Measurements from ENCODE around the gene AMDHD1.

The AMDHD1 gene

DNA sequence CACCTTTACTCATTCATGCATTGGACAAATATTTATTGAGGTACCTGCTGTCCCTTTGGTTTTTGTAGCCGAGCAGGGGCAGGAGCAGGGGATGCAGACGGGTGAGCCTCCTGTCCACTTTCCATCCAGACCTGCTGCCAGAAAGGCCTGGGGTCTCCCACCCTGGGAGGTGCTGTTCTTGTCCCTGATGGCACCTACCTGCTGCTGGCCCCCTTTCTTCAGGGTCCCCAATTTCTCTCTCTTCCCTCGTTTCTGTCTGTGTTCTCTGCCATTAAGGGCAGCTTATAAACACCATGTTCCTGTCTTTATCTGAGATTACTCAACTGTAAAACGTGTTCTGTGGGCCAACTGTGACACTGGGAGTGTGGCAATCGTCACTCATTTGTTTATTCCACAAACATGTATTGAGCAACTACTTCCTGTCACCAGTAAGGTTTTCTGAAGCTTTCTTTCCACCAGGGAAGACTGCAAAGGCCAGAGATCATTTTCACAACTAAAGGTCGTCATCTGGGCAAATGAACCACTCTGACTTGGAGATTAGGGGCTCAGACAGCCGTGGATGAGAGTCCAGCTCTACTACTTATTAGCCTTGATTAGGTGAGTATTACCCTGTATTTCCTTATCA is 53.0 kb downstream of the AMDHD1 start, which contains the start of gene HAL:
HAL (minus strand) TSS at position 311 of the 625 bp plus-strand sequence. CDS start 434 bp downstream, outside the sequence.
- no peak for DNase-seq

DNA sequence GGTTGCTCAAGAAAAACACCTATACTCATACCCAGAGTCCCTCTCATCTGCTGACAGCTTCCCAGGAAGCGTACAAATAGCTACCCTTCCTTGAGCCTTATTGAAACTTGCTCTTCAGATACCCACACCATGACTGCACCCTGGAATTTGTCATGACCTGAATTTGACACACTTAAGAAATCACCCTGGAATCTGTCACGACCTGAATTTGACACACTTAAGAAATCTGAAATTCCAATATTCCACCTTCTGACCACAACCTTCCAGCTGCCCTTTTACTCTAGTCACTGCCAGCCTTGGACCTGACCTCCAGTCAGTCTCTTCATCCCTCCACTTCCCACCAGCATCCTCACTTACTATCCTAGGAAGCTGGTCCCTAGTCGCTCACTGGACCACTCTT is 54.1 kb downstream of the AMDHD1 start:
- no peak for DNase-seq

DNA sequence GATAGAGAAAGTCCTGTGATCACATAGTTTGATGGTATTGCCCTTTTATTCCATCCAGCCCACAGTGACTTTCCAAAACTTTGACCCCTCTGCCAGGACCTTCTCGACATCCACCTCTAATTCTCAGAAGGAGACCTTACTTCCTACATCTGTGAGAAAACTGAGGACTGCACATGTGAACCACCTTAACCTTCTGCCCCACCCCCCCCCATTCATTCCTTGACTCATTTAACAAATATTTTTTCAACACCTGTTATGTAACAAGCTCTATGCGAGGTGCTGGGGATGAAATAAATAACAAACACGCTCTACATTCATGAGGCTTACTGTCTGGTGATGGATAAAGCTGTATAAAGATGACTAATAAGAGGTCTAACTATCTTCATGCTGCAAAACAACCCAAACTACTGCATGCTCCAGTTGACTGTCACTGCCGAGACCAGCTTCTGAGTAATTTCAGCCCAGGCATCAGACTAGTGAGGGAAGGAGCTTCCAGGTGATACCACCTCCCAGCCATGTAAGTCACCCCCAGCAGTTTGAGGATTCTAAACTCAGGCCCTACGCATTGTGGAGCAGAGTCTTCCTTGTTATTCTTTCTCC is 54.9 kb downstream of the AMDHD1 start:
- no peak for DNase-seq

DNA sequence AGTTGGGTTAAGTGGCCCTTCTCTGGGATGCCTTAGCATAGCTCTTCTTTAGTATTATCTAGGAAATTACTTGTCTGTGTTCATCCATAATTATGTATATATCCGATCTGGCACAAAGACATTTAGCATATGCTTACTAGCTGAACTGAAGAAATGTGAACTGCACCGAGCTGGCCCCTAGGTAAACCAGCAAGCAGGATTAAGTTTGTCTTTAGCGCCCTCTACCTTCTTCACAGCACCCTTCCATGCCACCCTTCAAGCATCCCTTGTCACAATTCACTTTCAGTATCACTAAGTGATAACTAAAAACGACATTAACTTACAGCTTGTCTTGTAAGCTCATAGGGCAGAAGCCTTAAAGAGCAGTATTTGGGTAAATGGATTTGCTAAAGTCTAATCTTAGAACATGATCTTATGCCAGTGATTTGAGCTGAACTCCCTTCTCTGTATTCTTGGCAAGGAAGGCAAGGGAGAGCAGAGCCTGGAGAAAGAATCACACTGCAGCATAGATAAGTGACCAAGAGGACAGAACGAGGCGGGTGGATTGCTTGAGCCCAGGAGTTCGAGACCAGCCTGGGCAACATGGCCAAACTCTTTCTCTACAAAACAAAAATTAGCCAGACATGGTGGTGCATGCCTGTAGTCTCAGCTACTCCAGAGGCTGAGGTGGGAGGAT is 55.6 kb downstream of the AMDHD1 start:
- DNase-seq = peak; percentile 31 to 38

DNA sequence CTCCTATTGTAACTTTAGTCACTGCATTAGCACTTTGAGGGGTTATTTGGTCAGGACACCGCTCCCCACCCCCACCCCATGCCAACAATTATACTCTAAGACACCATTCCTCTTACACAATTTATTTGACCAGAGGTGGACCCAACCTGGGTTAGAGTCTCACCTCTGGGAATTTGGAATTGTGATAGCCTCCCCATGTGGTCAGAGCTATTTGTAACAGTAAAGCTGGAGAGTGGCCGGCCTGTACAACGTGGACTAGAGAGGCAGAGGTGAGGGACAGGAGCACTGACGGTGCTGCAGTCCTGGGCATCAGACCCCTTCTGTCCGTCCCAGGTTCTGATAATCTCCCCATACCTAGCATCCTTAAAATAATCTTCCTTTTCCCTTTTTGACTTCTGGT is 56.4 kb downstream of the AMDHD1 start:
- no peak for DNase-seq

DNA sequence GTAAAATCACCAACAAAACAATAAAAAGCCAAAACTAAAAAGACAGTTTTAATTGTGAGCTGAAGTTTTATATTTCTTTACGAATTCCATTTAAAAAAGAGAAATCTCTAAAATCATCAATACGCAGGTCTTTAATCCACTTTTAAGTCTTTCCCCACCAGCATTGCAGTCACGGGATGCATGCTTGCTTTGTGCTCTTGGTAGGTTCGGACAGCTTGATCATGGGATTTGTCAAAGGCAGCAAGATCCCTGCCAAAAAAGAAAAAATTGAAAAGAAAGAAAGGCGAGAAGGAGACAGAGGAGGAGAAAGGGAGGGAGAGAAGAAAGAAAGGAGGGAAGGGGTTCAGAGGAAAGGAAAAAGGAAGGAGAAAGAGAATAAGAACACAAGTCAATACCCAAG is 57.7 kb downstream of the AMDHD1 start:
- no peak for DNase-seq

DNA sequence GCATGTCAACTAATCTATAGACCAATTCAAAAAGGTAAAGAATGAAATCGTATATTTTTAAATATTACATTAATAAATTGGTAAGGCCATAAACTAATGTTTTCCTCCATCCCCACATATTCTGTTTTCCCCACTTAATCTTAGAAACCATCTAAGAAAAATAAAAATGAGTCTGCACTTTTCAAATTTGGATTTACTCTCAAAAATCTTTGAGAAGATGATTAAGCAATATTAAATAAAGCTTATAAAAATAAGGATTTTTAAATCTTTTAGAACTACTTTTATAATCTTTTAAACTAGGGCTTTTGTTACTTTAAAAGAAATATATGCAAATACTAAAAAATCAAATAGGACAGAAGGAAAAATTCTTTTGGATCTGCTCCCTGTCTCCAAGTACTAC is 63.6 kb downstream of the AMDHD1 start:
- no peak for DNase-seq

DNA sequence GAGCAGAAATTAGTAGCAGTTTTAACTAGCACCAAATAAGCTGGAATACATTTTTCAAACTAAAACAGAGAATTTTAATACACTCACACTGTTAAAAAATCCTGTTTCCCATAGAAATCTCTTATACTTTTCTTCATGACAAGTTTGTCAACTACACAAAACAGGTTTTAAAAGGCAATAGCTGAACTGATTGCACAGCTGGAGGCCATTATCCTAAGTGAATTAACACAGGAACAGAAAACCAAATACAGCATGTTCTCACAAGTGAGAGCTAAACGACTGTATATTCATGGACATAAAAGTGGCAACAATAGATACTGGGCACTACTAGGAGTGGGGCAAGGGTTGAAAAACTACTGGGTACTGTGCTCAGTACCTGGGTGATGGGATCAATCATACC is 64.6 kb downstream of the AMDHD1 start:
- DNase-seq = no peak

DNA sequence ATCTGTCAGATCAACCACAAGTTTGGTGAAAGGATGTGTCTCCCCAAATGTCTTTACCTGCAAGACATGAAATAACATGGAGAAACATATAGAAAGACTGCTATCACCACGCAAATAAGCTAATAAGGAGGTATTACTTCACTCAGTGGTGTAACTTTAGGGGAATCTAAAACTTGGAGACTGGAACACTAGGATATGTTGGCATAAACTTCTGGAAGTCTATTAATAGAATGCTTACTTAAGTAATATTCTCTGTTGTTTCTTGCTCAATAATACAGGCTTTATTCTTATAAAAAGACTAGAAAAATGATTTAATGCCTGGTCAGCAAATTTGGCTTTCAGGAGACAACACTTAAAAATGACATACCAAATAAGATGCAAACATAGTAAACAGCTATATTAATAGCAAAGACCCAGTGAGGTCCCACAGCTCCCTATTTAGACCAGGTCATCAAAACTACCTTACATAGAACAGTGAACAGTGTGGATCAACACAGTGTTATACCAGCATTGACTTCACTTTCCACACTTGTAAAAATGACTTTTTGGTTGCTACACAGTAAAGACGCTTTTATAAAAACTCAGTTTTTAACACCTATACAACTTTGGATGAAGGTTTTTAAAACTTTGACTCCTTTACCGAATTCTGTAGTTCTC is 71.9 kb downstream of the AMDHD1 start:
- DNase-seq = no peak

DNA sequence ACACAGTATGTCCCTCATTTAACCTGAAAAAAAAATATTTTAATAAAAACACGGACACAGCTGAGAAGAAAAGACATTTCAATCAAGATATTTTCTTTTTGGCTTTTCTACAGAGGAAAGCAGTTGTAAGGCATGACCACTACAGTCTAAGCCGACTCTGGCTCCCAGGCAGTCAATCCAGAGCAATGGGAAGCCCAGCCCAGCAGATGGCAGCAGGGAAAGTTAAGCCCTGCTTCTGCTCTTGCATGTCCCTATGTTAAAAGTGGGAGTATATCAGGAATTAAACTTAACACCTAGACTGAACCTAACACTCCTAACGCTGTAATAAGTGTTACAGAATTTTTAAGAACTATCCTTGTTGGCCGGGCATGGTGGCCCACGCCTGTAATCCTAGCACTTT is 72.5 kb downstream of the AMDHD1 start:
- no peak for DNase-seq
